MCF 10A (cell line): ENCODE data around the gene ARSG. TPM values are rescaled to one million over a fixed set of nuclear protein-coding genes. Genes with fewer than 3 reads are reported as not detected.

Experiments
- BruUV-seq: library from RNA; stranded (reverse); fragments of 400-500 nt; replicated peaks from 2 replicates; lab custom pipeline; 2021; lab: Mats Ljungman, UMichigan
- CTCF ChIA-PET: fragments of 300-600 bp; sonication (Branson Sonifier 250); formaldehyde crosslinking; extraction: SDS; loops from one replicate; lab custom pipeline; 2021; ENCODE audit warnings: antibody characterized with exemption, inconsistent platforms; lab: Yijun Ruan, JAX
- POLR2A ChIA-PET: fragments of 300-600, 350-650 bp; sonication (Branson Sonifier 250); formaldehyde crosslinking; extraction: SDS; loops from one replicate; lab custom pipeline; 2020; ENCODE audit warnings: antibody characterized with exemption, inconsistent platforms; lab: Yijun Ruan, JAX
- DNase-seq: peaks from one replicate; pipeline ENCODE4 v3.0.0-alpha.2; 2018; ENCODE audit not compliant: unreplicated experiment
- H3K27ac Mint-ChIP-seq: one replicate; pipeline ENCODE4 v1.8.0; 2022; ENCODE audit warnings: mild to moderate bottlenecking, low read depth, mixed read lengths; ENCODE audit not compliant: unreplicated experiment
- H3K27me3 Mint-ChIP-seq: one replicate; pipeline ENCODE4 v1.8.0; 2022; ENCODE audit warnings: mixed read lengths; ENCODE audit not compliant: insufficient read depth, unreplicated experiment
- H3K36me3 Mint-ChIP-seq: one replicate; pipeline ENCODE4 v1.8.0; 2022; ENCODE audit warnings: mild to moderate bottlenecking, moderate library complexity, mixed read lengths; ENCODE audit not compliant: insufficient read depth, unreplicated experiment
- H3K4me1 Mint-ChIP-seq: one replicate; pipeline ENCODE4 v1.8.0; 2022; ENCODE audit warnings: mixed read lengths; ENCODE audit not compliant: insufficient read depth, unreplicated experiment
- H3K4me3 Mint-ChIP-seq: one replicate; pipeline ENCODE4 v1.8.0; 2022; ENCODE audit warnings: mild to moderate bottlenecking, moderate library complexity, mixed read lengths; ENCODE audit not compliant: unreplicated experiment
- H3K9me3 Mint-ChIP-seq: one replicate; pipeline ENCODE4 v1.8.0; 2022; ENCODE audit warnings: mixed read lengths; ENCODE audit not compliant: unreplicated experiment
- intact Hi-C: fragments of 100-400 bp; cut with micrococcal nuclease; formaldehyde crosslinking; loops from 2 replicates; pipeline ENCODE4 v1.14.1; 2022
- total RNA-seq: library from RNA; stranded (reverse); gene quantifications from 2 replicates; pipeline ENCODE4 v1.2.3, GENCODE V29; 2022
- TF ChIP-seq, protein P1 (sequence below): fragments of 200-600 bp; IDR thresholded peaks from one replicate; pipeline ENCODE4 v1.8.0; 2022; ENCODE audit warnings: antibody characterized with exemption, mild to moderate bottlenecking; ENCODE audit not compliant: unreplicated experiment

The ARSG gene
- total RNA-seq, 1 experiment from 2014 or later, result 5.9 TPM

DNA sequence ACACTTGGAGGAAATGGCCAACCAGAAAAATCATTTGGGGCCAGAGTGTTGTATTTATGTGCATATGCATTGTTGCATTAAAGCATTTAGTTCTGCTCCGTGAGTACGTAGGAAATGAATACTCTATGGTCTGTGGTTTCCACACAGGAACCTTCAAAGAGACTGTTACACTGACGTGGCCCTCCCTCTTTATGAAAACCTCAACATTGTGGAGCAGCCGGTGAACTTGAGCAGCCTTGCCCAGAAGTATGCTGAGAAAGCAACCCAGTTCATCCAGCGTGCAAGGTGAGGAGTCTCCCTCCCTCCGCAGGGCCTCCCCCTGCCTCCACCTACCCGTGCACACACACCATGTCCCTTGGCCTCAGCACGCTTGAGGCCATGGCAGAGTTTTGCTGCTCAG is 65.2 kb downstream of the ARSG start:
- no peaks in the 10 kb centered on the region for H3K36me3 Mint-ChIP-seq
- CTCF ChIA-PET, result interaction anchor here (0.8 to 1.5 kb wide), 3 partner anchors 11 to 80 kb away, joined by 3 to 8 read pairs (median 4); no protein-coding TSS in a partner anchor
- H3K9me3 Mint-ChIP-seq, result no peaks in the 10 kb centered on the region
- no peak for DNase-seq
- H3K27ac Mint-ChIP-seq, result no peak overlapping the region
- H3K4me3 Mint-ChIP-seq, result no peak overlapping the region
- no peaks in the 10 kb centered on the region for H3K27me3 Mint-ChIP-seq
- POLR2A ChIA-PET, result interaction anchor here (0.6 to 1.2 kb wide), 2 partner anchors 32 to 44 kb away, joined by 3 to 5 read pairs; no protein-coding TSS in a partner anchor
- intact Hi-C loops, result no loop called here
- TF ChIP-seq, protein P1, sequence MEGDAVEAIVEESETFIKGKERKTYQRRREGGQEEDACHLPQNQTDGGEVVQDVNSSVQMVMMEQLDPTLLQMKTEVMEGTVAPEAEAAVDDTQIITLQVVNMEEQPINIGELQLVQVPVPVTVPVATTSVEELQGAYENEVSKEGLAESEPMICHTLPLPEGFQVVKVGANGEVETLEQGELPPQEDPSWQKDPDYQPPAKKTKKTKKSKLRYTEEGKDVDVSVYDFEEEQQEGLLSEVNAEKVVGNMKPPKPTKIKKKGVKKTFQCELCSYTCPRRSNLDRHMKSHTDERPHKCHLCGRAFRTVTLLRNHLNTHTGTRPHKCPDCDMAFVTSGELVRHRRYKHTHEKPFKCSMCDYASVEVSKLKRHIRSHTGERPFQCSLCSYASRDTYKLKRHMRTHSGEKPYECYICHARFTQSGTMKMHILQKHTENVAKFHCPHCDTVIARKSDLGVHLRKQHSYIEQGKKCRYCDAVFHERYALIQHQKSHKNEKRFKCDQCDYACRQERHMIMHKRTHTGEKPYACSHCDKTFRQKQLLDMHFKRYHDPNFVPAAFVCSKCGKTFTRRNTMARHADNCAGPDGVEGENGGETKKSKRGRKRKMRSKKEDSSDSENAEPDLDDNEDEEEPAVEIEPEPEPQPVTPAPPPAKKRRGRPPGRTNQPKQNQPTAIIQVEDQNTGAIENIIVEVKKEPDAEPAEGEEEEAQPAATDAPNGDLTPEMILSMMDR, result no peak
- BruUV-seq, result no TSS peak
- peaks cover 6% of the 10 kb centered on the region for H3K4me1 Mint-ChIP-seq

- TF ChIP-seq, protein P1, result no peak
- peaks cover 6% of the 10 kb centered on the region for H3K4me1 Mint-ChIP-seq
- H3K27ac Mint-ChIP-seq, result peak overlapping the region; percentile 36
- BruUV-seq, result no TSS peak
- ChIA-PET POLR2A (interaction anchor here (0.6 to 1.2 kb wide), 2 partner anchors 33 to 44 kb away, joined by 3 to 5 read pairs; no protein-coding TSS in a partner anchor), CTCF (interaction anchor here (0.8 to 1.5 kb wide), 3 partner anchors 11 to 80 kb away, joined by 3 to 8 read pairs (median 4); no protein-coding TSS in a partner anchor)
- H3K36me3 Mint-ChIP-seq, result no peaks in the 10 kb centered on the region
- no peak for DNase-seq
- no peak overlapping the region for H3K4me3 Mint-ChIP-seq
- intact Hi-C loops, result no loop called here
- no peaks in the 10 kb centered on the region for H3K9me3 Mint-ChIP-seq
- H3K27me3 Mint-ChIP-seq, result no peaks in the 10 kb centered on the region
Measured at GRCh38 chr17:68356949-68357455, 65.7 kb downstream of the ARSG start.

GRCh38 chr17:68357886-68358285 is 66.6 kb downstream of the ARSG start:
- intact Hi-C loops, result no loop called here

GRCh38 chr17:68359791-68360535 is 68.7 kb downstream of the ARSG start:
- Mint-ChIP-seq H3K27me3 (no peaks in the 10 kb centered on the region), H3K4me1 (peaks cover 1% of the 10 kb centered on the region), H3K9me3 (no peaks in the 10 kb centered on the region), H3K4me3 (no peak overlapping the region), H3K36me3 (no peaks in the 10 kb centered on the region), H3K27ac (no peak overlapping the region)
- TF ChIP-seq, protein P1, result no peak
- DNase-seq, result no peak
- POLR2A ChIA-PET, result interaction anchor here (0.7 kb wide), 1 partner anchor 154 kb away, joined by 3 read pairs; no protein-coding TSS in a partner anchor
- intact Hi-C loops, result no loop called here
- CTCF ChIA-PET, result no interaction called here
- BruUV-seq, result no TSS peak

More at GRCh38 chr17:68357886-68358285, 66.6 kb downstream of the ARSG start:
- no peak for DNase-seq
- H3K4me1 Mint-ChIP-seq, result peaks cover 6% of the 10 kb centered on the region
- no peaks in the 10 kb centered on the region for H3K9me3 Mint-ChIP-seq
- ChIA-PET POLR2A (interaction anchor here (1.2 kb wide), 1 partner anchor 33 kb away, joined by 5 read pairs; no protein-coding TSS in a partner anchor), CTCF (interaction anchor here (0.6 to 1.5 kb wide), 4 partner anchors 8 to 87 kb away, joined by 3 to 8 read pairs (median 4); no protein-coding TSS in a partner anchor)
- no peak overlapping the region for H3K4me3 Mint-ChIP-seq
- H3K27ac Mint-ChIP-seq, result no peak overlapping the region
- no TSS peak for BruUV-seq
- no peaks in the 10 kb centered on the region for H3K27me3 Mint-ChIP-seq
- TF ChIP-seq, protein P1, result no peak
- H3K36me3 Mint-ChIP-seq, result no peaks in the 10 kb centered on the region
